ENCODE results near the gene ZNF189.

- no peak for TF ChIP-seq CTCF (IDR thresholded peaks at IDR 0.05)
- no peak for TF ChIP-seq POLR2A (IDR thresholded peaks at IDR 0.05)
Measured at GRCh38 chr9:101429736-101430135, 31.1 kb downstream of the ZNF189 start.
